Osteoblast (primary cell): ENCODE measurements around the gene TARBP1. TPM values are rescaled to one million over a fixed set of nuclear protein-coding genes. Genes with fewer than 3 reads are reported as not detected.

Source experiments
- DNase-seq: peaks from one replicate; pipeline ENCODE4 v3.0.0; 2011; ENCODE audit warnings: low spot score, mixed read lengths; ENCODE audit not compliant: insufficient read length; ENCODE audit errors: missing footprints
- H2AFZ ChIP-seq: 2 replicates; pipeline ENCODE4 v1.6.0; 2011; ENCODE audit warnings: mild to moderate bottlenecking, low read length
- H3K27ac ChIP-seq: 2 replicates; pipeline ENCODE4 v1.5.1; 2011; ENCODE audit warnings: mild to moderate bottlenecking, low read depth, low read length, moderate library complexity
- H3K27me3 ChIP-seq: 2 replicates; pipeline ENCODE4 v1.6.0; 2012; ENCODE audit warnings: mild to moderate bottlenecking, control low read depth, inconsistent platforms, low read length, moderate library complexity; ENCODE audit not compliant: insufficient read depth
- H3K36me3 ChIP-seq: 2 replicates; pipeline ENCODE4 v1.5.1; 2011; ENCODE audit warnings: mild to moderate bottlenecking, low read length, control low read depth, moderate library complexity; ENCODE audit not compliant: insufficient read depth
- H3K4me1 ChIP-seq: 2 replicates; pipeline ENCODE4 v1.5.1; 2011; ENCODE audit warnings: mild to moderate bottlenecking, low read length, control low read depth, moderate library complexity; ENCODE audit not compliant: insufficient read depth
- H3K4me2 ChIP-seq: 2 replicates; pipeline ENCODE4 v1.6.0; 2011; ENCODE audit warnings: mild to moderate bottlenecking, low read length; ENCODE audit not compliant: insufficient read depth
- H3K4me3 ChIP-seq: fragments of 200-600 bp; sonication (generic); 3 replicates; pipeline ENCODE4 v1.5.1; 2012; ENCODE audit warnings: mild to moderate bottlenecking, low read length, inconsistent platforms; ENCODE audit not compliant: insufficient read depth
- H3K79me2 ChIP-seq: 2 replicates; pipeline ENCODE4 v1.6.0; 2012; ENCODE audit warnings: mild to moderate bottlenecking, low read length, control low read depth, inconsistent platforms; ENCODE audit not compliant: insufficient read depth
- H3K9me3 ChIP-seq: 2 replicates; pipeline ENCODE4 v1.5.1; 2011; ENCODE audit warnings: low read depth, low read length, control low read depth
- H4K20me1 ChIP-seq: 2 replicates; pipeline ENCODE4 v1.6.0; 2012; ENCODE audit warnings: mild to moderate bottlenecking, low read length, control low read depth; ENCODE audit not compliant: insufficient read depth
- CTCF ChIP-seq: IDR thresholded peaks from 2 replicates; pipeline ENCODE4 v1.5.1; 2011; ENCODE audit warnings: mild to moderate bottlenecking, low read depth, low read length, moderate library complexity; ENCODE audit errors: extremely low read depth
- total RNA-seq: library from RNA; depleted of rRNA; stranded (reverse); fragments of >200 nt; gene quantifications from 2 replicates; pipeline ENCODE4 v1.2.3, GENCODE V29; 2012

Gene TARBP1
- total RNA-seq, 1 donor, result 29.7 TPM

- H4K20me1 ChIP-seq, result no peaks in the 10 kb centered on the region
- no peaks in the 10 kb centered on the region for H3K9me3 ChIP-seq
- H3K4me3 ChIP-seq, result no peak overlapping the region
- H3K27me3 ChIP-seq, result no peaks in the 10 kb centered on the region
- H3K27ac ChIP-seq, result no peak overlapping the region
- DNase-seq, result no peak
- no peak overlapping the region for H3K4me2 ChIP-seq
- H3K79me2 ChIP-seq, result no peaks in the 10 kb centered on the region
- H2AFZ ChIP-seq, result no peak overlapping the region
- H3K4me1 ChIP-seq, result no peaks in the 10 kb centered on the region
- no peak for TF ChIP-seq CTCF
- peaks cover 14% of the 10 kb centered on the region for H3K36me3 ChIP-seq
Measured at GRCh38 chr1:234409328-234409727, 69.7 kb downstream of the TARBP1 start.

- Histone ChIP-seq H3K27ac (no peak overlapping the region), H3K4me3 (no peak overlapping the region), H3K79me2 (no peaks in the 10 kb centered on the region), H3K9me3 (no peaks in the 10 kb centered on the region), H2AFZ (no peak overlapping the region), H3K27me3 (no peaks in the 10 kb centered on the region), H4K20me1 (no peaks in the 10 kb centered on the region), H3K4me2 (no peak overlapping the region), H3K36me3 (peaks cover 14% of the 10 kb centered on the region), H3K4me1 (no peaks in the 10 kb centered on the region)
- TF ChIP-seq CTCF, result no peak
- DNase-seq, result no peak
Measured at GRCh38 chr1:234408757-234409156, 70.2 kb downstream of the TARBP1 start.

- Histone ChIP-seq H3K36me3 (peaks cover 9% of the 10 kb centered on the region), H3K27ac (no peak overlapping the region), H2AFZ (no peak overlapping the region), H3K27me3 (no peaks in the 10 kb centered on the region), H3K9me3 (no peaks in the 10 kb centered on the region), H3K4me3 (no peak overlapping the region), H3K4me2 (no peak overlapping the region), H3K79me2 (no peaks in the 10 kb centered on the region), H3K4me1 (no peaks in the 10 kb centered on the region), H4K20me1 (no peaks in the 10 kb centered on the region)
- TF ChIP-seq CTCF, result no peak
- no peak for DNase-seq
Measured at GRCh38 chr1:234406871-234407270, 72.1 kb downstream of the TARBP1 start.

DNA sequence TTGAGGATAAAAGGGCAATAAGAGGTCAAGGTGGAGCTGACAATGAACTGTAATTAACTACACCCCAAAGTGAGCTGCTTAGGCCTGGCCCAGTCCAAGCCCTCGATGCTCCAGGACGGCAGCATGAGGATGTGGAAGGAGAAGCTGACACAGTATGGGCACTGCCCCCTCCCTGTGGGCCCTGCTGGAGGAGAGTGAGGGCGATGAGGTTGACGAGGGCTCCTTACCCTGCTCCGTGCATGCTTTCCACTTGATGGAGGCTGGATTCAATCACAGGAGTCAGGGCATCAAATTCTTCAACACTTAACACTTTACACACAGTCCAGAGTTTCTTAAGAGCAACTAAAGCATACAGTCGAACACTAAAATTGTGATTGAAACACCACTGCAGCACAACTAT is 73.3 kb downstream of the TARBP1 start:
- H4K20me1 ChIP-seq, result no peaks in the 10 kb centered on the region
- H3K79me2 ChIP-seq, result no peaks in the 10 kb centered on the region
- no peaks in the 10 kb centered on the region for H3K9me3 ChIP-seq
- H3K4me1 ChIP-seq, result no peaks in the 10 kb centered on the region
- no peak overlapping the region for H3K4me2 ChIP-seq
- no peaks in the 10 kb centered on the region for H3K27me3 ChIP-seq
- no peak overlapping the region for H2AFZ ChIP-seq
- TF ChIP-seq CTCF, result no peak
- no peak for DNase-seq
- H3K4me3 ChIP-seq, result no peak overlapping the region
- H3K27ac ChIP-seq, result no peak overlapping the region
- peaks cover 7% of the 10 kb centered on the region for H3K36me3 ChIP-seq
